Cardiac muscle cell (in vitro differentiated cells and primary cell): ENCODE results near the gene CLECL1. TPM values are rescaled to one million over a fixed set of nuclear protein-coding genes. Genes with fewer than 3 reads are reported as not detected.
A peak's percentile ranks its signal among the peaks of the same experiment; 100 is the strongest.
"Not testable (repeated sequence)": the region's sequence is repeated elsewhere in the genome, so short reads cannot be mapped to it uniquely, and the experiment has no call there.

ENCODE experiments used
- DNase-seq, 2 donors: peaks; one replicate each; pipeline versions ENCODE4 v3.0.0 to v3.0.0-alpha.2; 2010 to 2017; ENCODE audit warnings: low read depth in 1 of 2, low spot score in 1 of 2
- H3K27ac ChIP-seq: fragments of 200-600 bp; sonication (generic); 2 replicates; pipeline ENCODE4 v1.5.1; 2016
- H3K27me3 ChIP-seq: fragments of 200-600 bp; sonication (generic); 2 replicates; pipeline ENCODE4 v1.6.0; 2016; ENCODE audit warnings: control low read depth
- H3K36me3 ChIP-seq: fragments of 200-600 bp; sonication (generic); 2 replicates; pipeline ENCODE4 v1.5.1; 2016; ENCODE audit warnings: control low read depth
- H3K4me1 ChIP-seq: fragments of 200-600 bp; sonication (generic); 2 replicates; pipeline ENCODE4 v1.8.1; 2017; ENCODE audit warnings: low read depth, mild to moderate bottlenecking, mixed run types
- H3K4me3 ChIP-seq: fragments of 200-600 bp; sonication (generic); 2 replicates; pipeline ENCODE4 v1.5.1; 2016; ENCODE audit warnings: mild to moderate bottlenecking
- H3K9me3 ChIP-seq: fragments of 200-600 bp; sonication (generic); 2 replicates; pipeline ENCODE4 v1.5.1; 2017; ENCODE audit warnings: low read depth, mild to moderate bottlenecking, control low read depth
- polyA plus RNA-seq: library from polyadenylated mRNA; unstranded; fragments of >200 nt; fragmentation: Nextera tagmentation; extraction: Ambion mirVana; gene quantifications from 2 replicates; pipeline ENCODE4 v1.2.1, GENCODE V29; 2016
- total RNA-seq: library from RNA; depleted of rRNA; stranded (reverse); fragments of >200 nt; gene quantifications from 2 replicates; pipeline ENCODE4 v1.2.3, GENCODE V29; 2016
- TF ChIP-seq, protein P1 (sequence below): IDR thresholded peaks from 2 replicates; pipeline ENCODE4 v1.5.1; 2012; ENCODE audit warnings: low read depth, mild to moderate bottlenecking, low read length

CLECL1 gene
- total and polyA plus RNA-seq, 2 experiments from 2014 or later = not detected

DNA sequence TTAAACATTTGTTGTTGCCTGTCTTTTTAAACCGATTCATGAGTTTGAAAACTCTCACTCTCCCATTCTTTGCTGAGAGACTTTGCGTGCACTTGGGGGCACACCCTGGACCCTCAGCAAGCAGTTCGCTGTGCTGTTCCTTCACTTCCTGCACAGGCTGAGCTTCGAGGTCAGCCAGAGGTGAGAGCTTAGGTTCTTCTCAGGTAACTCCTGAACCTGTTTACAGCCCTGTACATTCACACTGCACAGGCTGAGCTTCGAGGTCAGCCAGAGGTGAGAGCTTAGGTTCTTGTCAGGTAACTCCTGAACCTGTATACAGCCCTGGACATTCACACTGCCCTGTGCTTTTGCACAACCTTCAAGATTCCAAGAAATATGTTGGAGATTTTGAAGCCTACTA lies 9.8 kb upstream of the CLECL1 start:
- no peak for DNase-seq
- no peak overlapping the region for H3K27ac ChIP-seq
- no peaks in the 10 kb centered on the region for H3K27me3 ChIP-seq
- no peaks in the 10 kb centered on the region for H3K36me3 ChIP-seq
- peaks cover 5% of the 10 kb centered on the region for H3K4me1 ChIP-seq
- TF ChIP-seq, protein P1, sequence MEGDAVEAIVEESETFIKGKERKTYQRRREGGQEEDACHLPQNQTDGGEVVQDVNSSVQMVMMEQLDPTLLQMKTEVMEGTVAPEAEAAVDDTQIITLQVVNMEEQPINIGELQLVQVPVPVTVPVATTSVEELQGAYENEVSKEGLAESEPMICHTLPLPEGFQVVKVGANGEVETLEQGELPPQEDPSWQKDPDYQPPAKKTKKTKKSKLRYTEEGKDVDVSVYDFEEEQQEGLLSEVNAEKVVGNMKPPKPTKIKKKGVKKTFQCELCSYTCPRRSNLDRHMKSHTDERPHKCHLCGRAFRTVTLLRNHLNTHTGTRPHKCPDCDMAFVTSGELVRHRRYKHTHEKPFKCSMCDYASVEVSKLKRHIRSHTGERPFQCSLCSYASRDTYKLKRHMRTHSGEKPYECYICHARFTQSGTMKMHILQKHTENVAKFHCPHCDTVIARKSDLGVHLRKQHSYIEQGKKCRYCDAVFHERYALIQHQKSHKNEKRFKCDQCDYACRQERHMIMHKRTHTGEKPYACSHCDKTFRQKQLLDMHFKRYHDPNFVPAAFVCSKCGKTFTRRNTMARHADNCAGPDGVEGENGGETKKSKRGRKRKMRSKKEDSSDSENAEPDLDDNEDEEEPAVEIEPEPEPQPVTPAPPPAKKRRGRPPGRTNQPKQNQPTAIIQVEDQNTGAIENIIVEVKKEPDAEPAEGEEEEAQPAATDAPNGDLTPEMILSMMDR = no peak
- H3K4me3 ChIP-seq = no peak overlapping the region
- H3K9me3 ChIP-seq = no peaks in the 10 kb centered on the region

DNA sequence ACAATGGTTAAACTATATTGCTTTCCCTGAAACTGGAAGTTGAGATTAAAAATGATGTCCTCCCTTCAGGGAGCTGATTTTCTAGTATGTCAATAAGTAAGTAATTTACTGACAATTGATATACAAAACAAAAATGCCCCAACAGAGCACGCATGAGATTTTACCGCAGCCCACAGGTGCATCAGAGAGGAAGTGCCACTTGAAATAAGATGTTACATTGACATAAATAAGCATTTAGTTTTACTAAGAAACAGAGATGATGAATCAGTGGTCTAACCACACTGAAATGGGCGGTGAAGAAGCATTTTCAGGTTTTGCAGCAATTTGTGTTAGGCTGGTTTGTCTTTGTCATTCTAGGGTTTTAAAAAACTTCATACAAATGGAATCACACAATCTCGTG lies 8.8 kb upstream of the CLECL1 start:
- Histone ChIP-seq H3K27me3 (no peaks in the 10 kb centered on the region), H3K4me1 (peaks cover 5% of the 10 kb centered on the region), H3K9me3 (no peaks in the 10 kb centered on the region), H3K4me3 (no peak overlapping the region), H3K36me3 (no peaks in the 10 kb centered on the region), H3K27ac (no peak overlapping the region)
- TF ChIP-seq, protein P1 = no peak
- no peak for DNase-seq

DNA sequence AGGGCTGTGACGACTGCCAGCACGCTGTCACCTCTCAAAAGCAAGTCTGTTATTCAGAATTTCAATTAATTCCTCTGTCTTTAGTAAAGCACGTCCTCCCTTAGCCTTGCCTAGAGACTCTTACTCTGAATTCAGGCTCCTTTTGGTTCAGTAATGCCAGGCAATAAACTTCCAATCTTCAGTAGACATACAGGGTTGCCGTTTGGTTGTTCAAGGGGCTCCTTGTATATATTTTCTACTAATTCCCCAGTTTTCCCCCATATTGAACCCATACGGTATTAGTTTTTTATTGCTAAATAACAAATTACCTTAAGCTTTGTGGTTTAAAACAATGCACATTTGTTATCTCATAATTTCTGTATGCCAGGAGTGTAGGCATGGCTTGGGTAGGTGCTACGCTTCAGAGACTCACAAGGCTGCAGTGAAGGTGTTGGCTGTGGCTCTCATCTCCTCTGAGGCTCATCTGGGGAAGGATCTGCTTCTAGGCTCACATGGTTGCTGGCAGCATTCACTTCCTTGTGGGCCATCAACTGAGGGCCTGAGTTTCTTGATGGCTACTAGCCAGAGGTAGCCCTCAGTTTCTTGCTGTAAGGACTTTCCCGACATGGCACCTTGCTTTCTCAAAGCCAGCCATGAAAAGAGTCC lies 7.3 kb upstream of the CLECL1 start:
- no peak for DNase-seq
- H3K27me3 ChIP-seq = no peaks in the 10 kb centered on the region
- TF ChIP-seq, protein P1 = no peak
- peaks cover 5% of the 10 kb centered on the region for H3K4me1 ChIP-seq
- no peaks in the 10 kb centered on the region for H3K9me3 ChIP-seq
- no peak overlapping the region for H3K4me3 ChIP-seq
- no peaks in the 10 kb centered on the region for H3K36me3 ChIP-seq
- H3K27ac ChIP-seq = no peak overlapping the region

DNA sequence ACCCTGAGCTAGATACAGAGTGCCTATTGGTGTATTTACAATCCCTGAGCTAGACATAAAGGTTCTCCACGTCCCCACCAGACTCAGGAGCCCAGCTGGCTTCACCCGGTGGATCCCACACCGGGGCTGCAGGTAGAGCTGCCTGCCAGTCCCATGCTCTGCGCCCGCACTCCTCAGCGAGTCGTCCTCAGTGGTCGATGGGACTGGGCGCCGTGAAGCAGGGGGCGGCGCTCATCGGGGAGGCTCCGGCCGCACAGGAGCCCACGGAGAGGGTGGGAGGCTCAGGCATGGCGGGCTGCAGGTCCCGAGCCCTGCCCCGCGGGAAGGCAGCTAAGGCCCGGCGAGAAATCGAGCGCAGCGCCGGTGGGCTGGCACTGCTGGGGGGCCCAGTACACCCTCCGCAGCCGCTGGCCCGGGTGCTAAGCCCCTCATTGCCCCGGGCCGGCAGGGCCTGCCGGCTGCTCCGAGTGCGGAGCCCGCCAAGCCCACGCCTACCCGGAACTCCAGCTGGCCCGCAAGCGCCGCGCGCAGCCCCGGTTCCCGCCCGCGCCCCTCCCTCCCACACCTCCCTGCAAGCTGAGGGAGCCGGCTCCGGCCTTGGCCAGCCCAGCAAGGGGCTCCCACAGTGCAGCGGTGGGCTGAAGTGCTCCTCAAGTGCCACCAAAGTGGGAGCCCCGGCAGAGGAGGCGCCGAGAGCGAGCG lies 6.7 kb upstream of the CLECL1 start:
- not testable (repeated sequence) for H3K4me3 ChIP-seq, H3K9me3 ChIP-seq, H3K4me1 ChIP-seq, H3K27ac ChIP-seq, H3K27me3 ChIP-seq, H3K36me3 ChIP-seq
- DNase-seq = peak in 1 of 2 donors; percentile 20

DNA sequence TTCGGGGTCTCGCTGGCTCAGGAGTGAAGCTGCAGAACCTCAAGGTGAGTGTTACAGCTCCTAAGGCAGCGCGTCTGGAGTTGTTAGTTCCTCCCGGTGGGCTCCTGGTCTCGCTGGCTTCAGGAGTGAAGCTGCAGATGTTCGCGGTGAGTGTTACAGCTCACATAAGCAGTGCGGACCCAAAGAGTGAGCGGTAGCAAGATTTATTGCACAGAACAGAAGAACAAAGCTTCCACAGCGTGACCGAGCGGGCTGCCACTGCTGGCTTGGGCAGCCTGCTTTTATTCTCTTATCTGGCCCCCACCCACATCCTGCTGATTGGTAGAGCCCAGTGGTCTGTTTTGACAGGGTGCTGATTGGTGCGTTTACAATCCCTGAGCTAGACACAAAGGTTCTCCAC lies 6.0 kb upstream of the CLECL1 start:
- not testable (repeated sequence) for H3K27me3 ChIP-seq, H3K27ac ChIP-seq, H3K4me1 ChIP-seq, H3K9me3 ChIP-seq, H3K36me3 ChIP-seq, H3K4me3 ChIP-seq, DNase-seq

DNA sequence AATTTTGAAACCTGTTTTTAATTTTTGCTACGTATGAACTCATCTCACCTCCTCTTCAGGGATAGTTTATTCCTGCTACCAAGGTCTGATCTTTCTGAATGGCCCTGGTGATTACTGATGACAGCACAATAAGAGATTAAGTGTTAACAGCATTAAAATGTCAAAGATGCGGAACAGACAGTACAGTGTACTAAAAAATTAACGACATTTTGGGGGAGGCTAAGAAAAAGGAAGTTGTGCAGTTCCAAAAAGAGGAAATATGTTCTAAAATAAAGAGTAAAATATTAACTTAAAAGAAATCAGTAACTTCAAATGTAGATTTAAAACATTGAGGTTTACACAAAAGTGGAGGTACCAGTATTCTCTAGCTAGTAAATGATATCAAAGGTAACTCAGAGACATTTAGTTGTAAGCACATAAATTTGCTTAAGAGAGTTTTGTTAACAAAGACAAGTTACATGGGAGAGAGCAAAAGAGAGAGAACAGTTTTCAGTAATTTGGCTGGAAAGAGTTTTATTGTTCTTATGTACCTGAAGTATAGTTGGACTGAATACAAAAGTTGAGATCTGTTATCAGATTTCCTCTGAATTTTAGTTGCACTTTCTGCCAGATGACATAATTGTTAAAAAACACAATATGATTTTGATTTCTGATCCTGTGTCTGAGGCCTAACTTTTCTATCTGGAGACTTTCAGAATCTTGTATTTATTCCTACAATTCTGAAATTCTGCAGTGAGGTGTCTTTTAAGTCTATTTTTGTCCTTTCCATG lies 4.2 kb upstream of the CLECL1 start:
- no peak overlapping the region for H3K27ac ChIP-seq
- no peaks in the 10 kb centered on the region for H3K9me3 ChIP-seq
- no peaks in the 10 kb centered on the region for H3K27me3 ChIP-seq
- no peak overlapping the region for H3K4me3 ChIP-seq
- H3K36me3 ChIP-seq = no peaks in the 10 kb centered on the region
- TF ChIP-seq, protein P1 = no peak
- H3K4me1 ChIP-seq = no peaks in the 10 kb centered on the region
- no peak for DNase-seq
